Smooth muscle cell of the umbilical artery (primary cell): ENCODE results near the gene PLD2. TPM values are rescaled to one million over a fixed set of nuclear protein-coding genes. Genes with fewer than 3 reads are reported as not detected.

Source experiments
- total RNA-seq: library from RNA; depleted of rRNA; stranded (reverse); fragments of >200 nt; gene quantifications from 2 replicates; pipeline ENCODE4 v1.2.3, GENCODE V29; 2014

Gene PLD2, protein sequence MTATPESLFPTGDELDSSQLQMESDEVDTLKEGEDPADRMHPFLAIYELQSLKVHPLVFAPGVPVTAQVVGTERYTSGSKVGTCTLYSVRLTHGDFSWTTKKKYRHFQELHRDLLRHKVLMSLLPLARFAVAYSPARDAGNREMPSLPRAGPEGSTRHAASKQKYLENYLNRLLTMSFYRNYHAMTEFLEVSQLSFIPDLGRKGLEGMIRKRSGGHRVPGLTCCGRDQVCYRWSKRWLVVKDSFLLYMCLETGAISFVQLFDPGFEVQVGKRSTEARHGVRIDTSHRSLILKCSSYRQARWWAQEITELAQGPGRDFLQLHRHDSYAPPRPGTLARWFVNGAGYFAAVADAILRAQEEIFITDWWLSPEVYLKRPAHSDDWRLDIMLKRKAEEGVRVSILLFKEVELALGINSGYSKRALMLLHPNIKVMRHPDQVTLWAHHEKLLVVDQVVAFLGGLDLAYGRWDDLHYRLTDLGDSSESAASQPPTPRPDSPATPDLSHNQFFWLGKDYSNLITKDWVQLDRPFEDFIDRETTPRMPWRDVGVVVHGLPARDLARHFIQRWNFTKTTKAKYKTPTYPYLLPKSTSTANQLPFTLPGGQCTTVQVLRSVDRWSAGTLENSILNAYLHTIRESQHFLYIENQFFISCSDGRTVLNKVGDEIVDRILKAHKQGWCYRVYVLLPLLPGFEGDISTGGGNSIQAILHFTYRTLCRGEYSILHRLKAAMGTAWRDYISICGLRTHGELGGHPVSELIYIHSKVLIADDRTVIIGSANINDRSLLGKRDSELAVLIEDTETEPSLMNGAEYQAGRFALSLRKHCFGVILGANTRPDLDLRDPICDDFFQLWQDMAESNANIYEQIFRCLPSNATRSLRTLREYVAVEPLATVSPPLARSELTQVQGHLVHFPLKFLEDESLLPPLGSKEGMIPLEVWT
- 10.1 and 20.7 TPM in 2 replicates for total RNA-seq

GRCh38 chr17:4806777-4807604 is at the start of gene PLD2:
TSS of gene PLD2 (plus strand) at chr17:4807152. CDS start at chr17:4807773, 621 bp downstream.

DNA sequence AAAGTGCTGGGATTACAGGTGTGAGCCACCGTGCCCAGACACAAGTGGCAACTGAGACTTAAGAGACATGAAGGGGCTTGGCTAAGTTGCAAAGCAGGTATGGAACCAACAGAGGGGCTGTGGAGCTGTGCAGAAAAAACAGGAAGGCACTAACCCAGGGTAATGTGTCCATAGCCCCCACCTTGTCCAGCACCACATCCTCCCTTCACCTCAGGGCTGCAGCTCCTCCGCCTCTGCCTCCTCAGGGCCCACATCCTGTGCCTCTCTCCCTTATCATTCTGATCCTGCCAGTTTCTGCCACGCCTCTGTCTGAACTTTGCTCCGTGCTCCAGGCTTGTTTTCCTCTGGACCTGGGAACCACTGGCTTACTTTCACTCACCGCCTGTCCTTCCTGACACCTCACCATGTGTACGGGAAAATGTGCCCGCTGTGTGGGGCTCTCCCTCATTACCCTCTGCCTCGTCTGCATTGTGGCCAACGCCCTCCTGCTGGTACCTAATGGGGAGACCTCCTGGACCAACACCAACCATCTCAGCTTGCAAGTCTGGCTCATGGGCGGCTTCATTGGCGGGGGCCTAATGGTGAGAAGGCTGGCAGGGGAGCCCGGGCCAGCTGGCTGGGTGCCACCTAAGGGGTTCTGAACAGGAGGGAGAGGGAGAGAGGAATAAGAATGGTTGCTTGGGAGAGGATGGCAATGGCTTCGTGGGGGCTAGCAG is 35.3 kb upstream of the PLD2 start, which contains the start of gene TM4SF5:
TM4SF5 (plus strand) TSS at position 368 of the 716 bp plus-strand sequence; CDS start at position 405, 37 bp downstream.

DNA sequence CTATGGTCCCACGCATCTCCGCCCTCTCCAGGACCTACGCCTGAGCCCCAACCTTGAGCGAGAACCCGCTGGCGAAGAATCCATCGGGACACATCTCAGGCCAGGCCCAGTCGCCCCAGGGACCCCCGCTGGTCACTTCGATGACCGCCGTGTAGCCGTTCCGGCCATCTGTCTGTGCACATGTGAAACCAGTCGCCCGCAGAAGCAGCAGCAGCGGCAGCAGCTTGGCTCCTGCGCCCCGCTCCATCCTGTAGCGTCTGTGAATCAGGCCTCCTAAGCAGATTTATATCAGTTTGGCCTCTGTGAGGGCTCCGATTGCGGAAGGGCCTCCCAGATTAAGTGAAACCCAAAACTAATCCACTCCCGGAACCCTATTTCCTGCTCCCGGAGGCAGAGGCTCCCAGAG is 20.8 kb upstream of the PLD2 start, which contains the start of gene VMO1:
VMO1 (minus strand) TSS at position 259 of the 406 bp plus-strand sequence; CDS start at position 247, 12 bp downstream.

GRCh38 chr17:4788807-4789700 is 17.9 kb upstream of the PLD2 start, which contains the start of gene GLTPD2:
TSS of gene GLTPD2 (plus strand) at chr17:4788964. CDS start at chr17:4789012, 48 bp downstream.

DNA sequence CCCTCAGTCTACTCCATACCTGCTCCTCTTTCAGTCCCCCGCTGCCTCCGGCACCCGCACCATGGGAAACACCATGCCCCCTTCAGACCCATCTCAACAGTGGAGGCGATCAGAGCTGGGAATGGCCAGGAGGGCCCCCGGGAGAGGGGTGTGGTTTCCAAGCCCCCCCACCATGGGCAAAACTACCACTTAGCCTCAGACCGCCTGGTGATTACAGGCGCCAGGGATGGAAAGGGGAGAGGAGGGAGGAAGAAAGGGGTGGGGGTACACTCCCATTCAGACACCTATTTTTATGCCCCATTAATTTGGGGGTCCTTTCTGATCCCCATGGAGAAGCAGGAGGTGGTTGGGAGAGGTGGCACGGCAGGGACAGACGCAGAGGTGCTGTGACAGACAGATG is 4.7 kb upstream of the PLD2 start, which contains the start of gene C17orf114:
C17orf114 (minus strand) TSS at position 101 of the 400 bp plus-strand sequence.

GRCh38 chr17:4833178-4833940 is 26.4 kb downstream of the PLD2 start, which contains the start of gene MINK1:
TSS of gene MINK1 (plus strand) at chr17:4833340. CDS start at chr17:4833584, 244 bp downstream.

Other genes starting within 250 kb of the PLD2 start
- not detected in 2 replicates for gene GGT6, start 246.6 kb upstream of the PLD2 start, total RNA-seq
- gene SMTNL2, start 222.6 kb upstream of the PLD2 start, total RNA-seq = under 0.01 TPM in 1 of 2 replicates, not detected in the other
- not detected in 2 replicates for gene ALOX15, start 165.5 kb upstream of the PLD2 start, total RNA-seq
- 33.6 and 85.3 TPM in 2 replicates for gene PELP1, start 103.0 kb upstream of the PLD2 start, total RNA-seq
- 2.1 and 2.5 TPM in 2 replicates for gene ARRB2, start 96.5 kb upstream of the PLD2 start, total RNA-seq
- 8.3 and 13.4 TPM in 2 replicates for gene MED11, start 75.7 kb upstream of the PLD2 start, total RNA-seq
- not detected in 2 replicates for gene ZMYND15, start 67.3 kb upstream of the PLD2 start, total RNA-seq
- gene CXCL16, start 67.2 kb upstream of the PLD2 start, total RNA-seq = 0.37 and 0.89 TPM in 2 replicates
- not detected in 2 replicates for gene TM4SF5, start 35.3 kb upstream of the PLD2 start, total RNA-seq
- gene VMO1, start 20.8 kb upstream of the PLD2 start, total RNA-seq = 1.5 TPM in 1 of 2 replicates, not detected in the other
- not detected in 2 replicates for gene GLTPD2, start 18.2 kb upstream of the PLD2 start, total RNA-seq
- gene PSMB6, start 11.0 kb upstream of the PLD2 start, total RNA-seq = 92.0 and 129 TPM in 2 replicates
- gene MINK1, start 26.2 kb downstream of the PLD2 start, total RNA-seq = 30.9 and 68.0 TPM in 2 replicates
- 6.8 and 7.8 TPM in 2 replicates for gene C17orf107, start 92.4 kb downstream of the PLD2 start, total RNA-seq
- 0.23 and 0.30 TPM in 2 replicates for gene CHRNE, start 95.9 kb downstream of the PLD2 start, total RNA-seq
- not detected in 2 replicates for gene GP1BA, start 125.1 kb downstream of the PLD2 start, total RNA-seq
- 54.8 and 63.0 TPM in 2 replicates for gene SLC25A11, start 132.9 kb downstream of the PLD2 start, total RNA-seq
- 16.9 and 20.9 TPM in 2 replicates for gene RNF167, start 133.1 kb downstream of the PLD2 start, total RNA-seq
- gene PFN1, start 141.4 kb downstream of the PLD2 start, total RNA-seq = 673 and 683 TPM in 2 replicates
- gene ENO3, start 144.0 kb downstream of the PLD2 start, total RNA-seq = 4.9 and 5.0 TPM in 2 replicates
- gene SPAG7, start 160.7 kb downstream of the PLD2 start, total RNA-seq = 45.8 and 52.9 TPM in 2 replicates
- gene CAMTA2, start 180.5 kb downstream of the PLD2 start, total RNA-seq = 7.1 and 13.0 TPM in 2 replicates
- gene INCA1, start 190.4 kb downstream of the PLD2 start, total RNA-seq = 0.18 TPM in 1 of 2 replicates, not detected in the other
- gene KIF1C, start 190.8 kb downstream of the PLD2 start, total RNA-seq = 43.9 and 82.4 TPM in 2 replicates
- gene SLC52A1, start 228.3 kb downstream of the PLD2 start, total RNA-seq = under 0.01 TPM in 1 of 2 replicates, not detected in the other